Measurements from ENCODE around the gene WDR76. TPM values are rescaled to one million over a fixed set of nuclear protein-coding genes. Genes with fewer than 3 reads are reported as not detected.

WDR76 gene
- total RNA-seq (2022; extraction: Qiagen RNA extraction; ENCODE audit: low read depth), result 10.1 to 16.2 TPM (median 12.6 TPM) in 5 replicates

DNA sequence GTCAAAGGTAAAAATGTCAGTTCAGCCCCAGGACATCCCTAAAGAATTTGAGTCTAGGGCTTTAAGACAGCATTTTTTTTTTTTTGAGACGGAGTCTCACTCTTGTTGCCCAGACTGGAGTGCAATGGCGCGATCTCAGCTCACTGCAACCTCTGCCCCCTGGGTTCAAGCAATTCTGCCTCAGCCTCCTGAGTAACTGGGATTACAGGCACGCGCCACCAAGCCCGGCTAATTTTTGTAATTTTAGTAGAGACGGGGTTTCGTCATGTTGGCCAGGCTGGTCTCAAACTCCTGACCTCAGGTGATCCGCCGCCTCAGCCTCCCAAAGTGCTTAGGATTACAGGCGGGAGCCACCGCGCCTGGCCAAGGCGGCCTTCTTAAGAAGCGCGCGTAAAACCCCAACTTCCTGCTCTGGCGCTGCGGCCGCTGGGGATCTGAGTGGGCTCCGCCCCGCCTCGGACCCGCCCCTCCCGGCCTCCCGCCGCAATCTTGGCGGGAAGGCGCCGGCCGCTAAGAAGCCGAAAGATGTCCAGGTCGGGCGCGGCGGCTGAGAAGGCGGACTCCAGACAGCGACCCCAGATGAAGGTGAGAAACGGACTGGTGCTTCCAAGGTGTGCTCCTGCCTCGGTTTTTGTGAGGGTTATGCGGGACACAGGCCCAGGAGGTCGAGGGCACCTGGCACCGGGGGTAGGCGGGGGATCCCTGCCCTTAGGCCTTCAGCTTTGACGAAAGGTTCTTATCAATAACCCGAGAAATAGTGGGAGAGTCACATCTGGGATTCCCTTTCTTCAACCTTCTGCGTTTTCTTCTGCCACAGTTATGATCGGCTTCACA, at the start of gene WDR76:
WDR76 (plus strand) TSS at position 495 of the 834 bp plus-strand sequence; CDS start at position 526, 31 bp downstream.

DNA sequence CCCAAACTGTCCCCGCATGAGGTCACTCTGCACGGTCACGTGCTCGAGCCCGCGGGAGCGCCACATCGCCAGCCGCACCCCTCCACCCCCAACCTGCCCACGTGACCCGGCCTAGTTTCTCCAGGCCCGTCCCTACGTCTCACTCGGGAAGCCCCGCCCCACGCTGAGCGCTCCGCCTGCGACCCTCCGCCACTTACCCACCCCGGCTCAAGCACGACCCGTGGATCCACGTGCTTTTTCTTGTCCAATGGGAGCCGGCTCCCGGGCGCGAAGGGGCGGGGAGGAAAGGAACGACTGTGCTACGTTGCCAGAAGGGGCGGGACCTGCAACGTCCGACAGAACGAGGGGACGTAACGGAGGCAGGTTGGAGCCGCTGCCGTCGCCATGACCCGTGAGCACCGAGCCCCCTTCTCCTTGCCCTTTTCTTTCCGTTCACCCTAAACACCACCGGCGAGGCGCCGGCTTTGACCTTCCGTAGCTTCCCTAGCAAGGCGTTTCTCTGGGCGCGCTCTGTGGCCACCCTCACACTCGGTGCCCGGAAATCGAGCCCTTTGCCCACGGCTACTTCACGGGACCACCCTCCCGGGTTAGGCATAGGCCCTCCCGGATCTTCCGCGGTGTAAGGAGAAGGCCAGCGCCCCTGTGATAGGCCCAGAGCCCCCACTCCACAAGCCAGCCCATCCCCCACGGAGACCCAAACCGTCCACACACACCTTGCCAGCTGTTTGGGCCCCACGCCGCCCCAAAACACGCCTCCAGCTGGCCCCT, 34.6 kb upstream of the WDR76 start, which contains the start of gene SERF2:
SERF2 (plus strand) TSS at position 328 of the 768 bp plus-strand sequence; CDS start at position 385, 57 bp downstream.

GRCh38 chr15:43799945-43800285, 26.9 kb upstream of the WDR76 start, which contains the start of gene SERINC4:
Gene SERINC4, minus strand, starts transcription at chr15:43800220. Its CDS starts 234 bp downstream, at chr15:43799986.

DNA sequence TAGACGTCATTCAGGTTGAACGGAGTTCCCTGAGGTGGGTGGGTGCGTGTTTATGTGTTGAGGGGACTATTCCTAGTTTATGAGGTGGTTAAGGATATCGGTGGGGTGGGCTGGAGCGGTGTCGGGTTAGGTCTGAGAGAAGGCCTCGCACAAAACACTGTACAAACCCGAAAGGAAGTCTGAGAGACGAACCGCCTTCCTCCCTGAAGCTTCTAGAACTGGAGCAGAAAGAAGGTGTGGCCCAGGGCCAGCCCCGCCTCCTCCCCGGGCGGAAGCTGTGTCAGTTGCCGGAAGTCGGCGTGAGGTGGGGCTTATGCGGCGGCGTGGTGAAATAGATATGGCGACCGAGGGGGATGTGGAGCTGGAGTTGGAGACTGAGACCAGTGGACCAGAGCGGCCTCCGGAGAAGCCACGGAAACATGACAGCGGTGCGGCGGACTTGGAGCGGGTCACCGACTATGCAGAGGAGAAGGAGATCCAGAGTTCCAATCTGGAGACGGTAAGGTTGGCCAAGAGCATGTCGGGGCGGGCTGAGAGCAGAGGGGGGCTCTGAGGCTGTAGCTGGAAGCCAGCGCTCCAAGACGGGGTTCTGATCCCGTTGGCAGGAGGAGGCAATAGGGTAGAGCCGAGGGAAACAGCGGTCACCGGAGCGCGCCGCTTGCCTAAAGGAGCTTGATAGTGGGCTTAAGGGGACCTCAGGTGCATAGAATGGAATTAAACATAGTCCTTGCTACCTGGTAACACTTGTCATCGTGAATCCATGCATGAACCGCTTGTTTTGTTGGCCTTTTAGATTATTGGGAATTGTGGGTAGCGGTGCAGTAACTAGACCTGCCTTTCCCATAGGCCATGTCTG, 26.3 kb upstream of the WDR76 start, which contains the start of gene HYPK:
HYPK (plus strand) TSS at position 314 of the 856 bp plus-strand sequence; CDS start at position 338, 24 bp downstream.

GRCh38 chr15:43824302-43825246, 2.2 kb upstream of the WDR76 start, which contains the start of gene MFAP1:
Gene MFAP1, minus strand, starts transcription at chr15:43824690. Its CDS starts 121 bp downstream, at chr15:43824569.

Other genes starting within 250 kb of the WDR76 start
- 3.7 to 9.2 TPM (median 5.5 TPM) in 5 replicates for gene PPIP5K1, start 236.8 kb upstream of the WDR76 start, total RNA-seq (2022; extraction: Qiagen RNA extraction; ENCODE audit: low read depth)
- 2.2 to 4.7 TPM (median 3.7 TPM) in 5 replicates for gene CKMT1B, start 233.0 kb upstream of the WDR76 start, total RNA-seq (2022; extraction: Qiagen RNA extraction; ENCODE audit: low read depth)
- 0.06 to 0.19 TPM (median 0.11 TPM) in 5 replicates for gene STRC, start 208.2 kb upstream of the WDR76 start, total RNA-seq (2022; extraction: Qiagen RNA extraction; ENCODE audit: low read depth)
- 0.41 to 2.0 TPM (median 0.58 TPM) in 5 replicates for gene CATSPER2, start 178.2 kb upstream of the WDR76 start, total RNA-seq (2022; extraction: Qiagen RNA extraction; ENCODE audit: low read depth)
- gene CKMT1A, start 133.1 kb upstream of the WDR76 start, total RNA-seq (2022; extraction: Qiagen RNA extraction; ENCODE audit: low read depth), result 0.88 to 4.0 TPM (median 3.3 TPM) in 5 replicates
- 310 to 373 TPM (median 358 TPM) in 5 replicates for gene PDIA3, start 80.6 kb upstream of the WDR76 start, total RNA-seq (2022; extraction: Qiagen RNA extraction; ENCODE audit: low read depth)
- 1.4 to 2.7 TPM (median 1.8 TPM) in 5 replicates for gene ELL3, start 50.0 kb upstream of the WDR76 start, total RNA-seq (2022; extraction: Qiagen RNA extraction; ENCODE audit: low read depth)
- gene SERF2, start 34.7 kb upstream of the WDR76 start, total RNA-seq (2022; extraction: Qiagen RNA extraction; ENCODE audit: low read depth), result 463 to 694 TPM (median 684 TPM) in 5 replicates
- gene SERINC4, start 26.8 kb upstream of the WDR76 start, total RNA-seq (2022; extraction: Qiagen RNA extraction; ENCODE audit: low read depth), result 0.11 TPM in 1 of 5 replicates, not detected in the others
- 4.1 to 10.5 TPM (median 5.7 TPM) in 5 replicates for gene HYPK, start 26.4 kb upstream of the WDR76 start, total RNA-seq (2022; extraction: Qiagen RNA extraction; ENCODE audit: low read depth)
- 23.4 to 33.3 TPM (median 27.3 TPM) in 5 replicates for gene MFAP1, start 2.3 kb upstream of the WDR76 start, total RNA-seq (2022; extraction: Qiagen RNA extraction; ENCODE audit: low read depth)

All from A549 treated with ZK216348 at 1 μM for 4 hours (cell line).